ENCODE measurements around the gene ORC6. TPM values are rescaled to one million over a fixed set of nuclear protein-coding genes. Genes with fewer than 3 reads are reported as not detected.

Gene ORC6
- total RNA-seq, 2 donors from 2014 or later = 1.4 to 16.8 TPM

DNA sequence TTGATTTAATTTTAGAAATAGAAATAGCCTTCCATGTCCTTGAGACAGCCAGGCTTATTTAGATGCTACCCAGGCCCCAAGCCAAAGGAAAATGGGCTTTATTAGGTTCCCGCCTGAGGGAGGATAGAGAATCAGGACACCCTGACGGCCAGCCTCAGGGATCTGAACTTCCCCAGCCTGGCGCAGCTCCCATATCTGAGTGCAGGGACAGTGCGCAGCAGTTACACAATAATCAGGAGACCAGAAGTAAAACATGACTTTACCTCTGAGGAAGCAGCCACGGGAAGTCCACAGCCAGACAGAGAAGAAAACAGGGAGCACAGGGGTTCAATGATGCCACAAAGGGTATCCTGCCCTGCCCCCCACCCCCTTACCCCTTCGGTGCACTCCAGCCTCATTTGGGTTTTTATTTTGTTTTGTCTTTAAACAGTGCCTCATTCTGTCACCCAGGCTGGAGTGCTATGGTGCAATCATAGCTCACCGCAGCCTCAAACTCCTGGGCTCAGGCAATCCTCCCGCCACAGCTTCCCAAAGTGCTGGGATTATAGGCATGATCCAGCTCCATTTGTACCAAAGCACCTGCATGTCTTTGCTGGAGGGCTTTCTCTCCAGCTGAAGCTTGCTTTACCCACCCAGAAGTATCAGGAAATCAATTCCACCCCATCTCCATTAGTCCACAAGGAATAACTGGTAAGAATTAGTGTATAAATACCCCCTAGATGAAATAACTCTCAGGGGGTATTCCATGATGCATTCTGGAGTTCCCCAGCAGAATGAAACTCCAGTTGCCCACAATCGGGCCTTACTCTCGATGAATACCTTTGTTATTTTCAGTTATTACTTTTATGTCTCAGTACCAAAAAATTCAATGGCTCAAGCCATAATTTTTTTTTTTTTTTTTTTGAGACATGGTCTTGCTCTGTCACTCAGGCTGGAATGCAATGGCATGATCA lies 21.9 kb downstream of the ORC6 start:
- TF ChIP-seq POLR2AphosphoS5 (IDR thresholded peaks at IDR 0.05) = no peak
- TF ChIP-seq POLR2A (IDR thresholded peaks at IDR 0.05) = no peak
- TF ChIP-seq, protein P1, sequence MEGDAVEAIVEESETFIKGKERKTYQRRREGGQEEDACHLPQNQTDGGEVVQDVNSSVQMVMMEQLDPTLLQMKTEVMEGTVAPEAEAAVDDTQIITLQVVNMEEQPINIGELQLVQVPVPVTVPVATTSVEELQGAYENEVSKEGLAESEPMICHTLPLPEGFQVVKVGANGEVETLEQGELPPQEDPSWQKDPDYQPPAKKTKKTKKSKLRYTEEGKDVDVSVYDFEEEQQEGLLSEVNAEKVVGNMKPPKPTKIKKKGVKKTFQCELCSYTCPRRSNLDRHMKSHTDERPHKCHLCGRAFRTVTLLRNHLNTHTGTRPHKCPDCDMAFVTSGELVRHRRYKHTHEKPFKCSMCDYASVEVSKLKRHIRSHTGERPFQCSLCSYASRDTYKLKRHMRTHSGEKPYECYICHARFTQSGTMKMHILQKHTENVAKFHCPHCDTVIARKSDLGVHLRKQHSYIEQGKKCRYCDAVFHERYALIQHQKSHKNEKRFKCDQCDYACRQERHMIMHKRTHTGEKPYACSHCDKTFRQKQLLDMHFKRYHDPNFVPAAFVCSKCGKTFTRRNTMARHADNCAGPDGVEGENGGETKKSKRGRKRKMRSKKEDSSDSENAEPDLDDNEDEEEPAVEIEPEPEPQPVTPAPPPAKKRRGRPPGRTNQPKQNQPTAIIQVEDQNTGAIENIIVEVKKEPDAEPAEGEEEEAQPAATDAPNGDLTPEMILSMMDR (IDR thresholded peaks at IDR 0.05) = no peak
- DNase-seq (ENCODE audit: low spot score) = no peak
- intact Hi-C loops (cut with DNase I) = no loop called here
- H3K36me3 ChIP-seq = no peaks in the 10 kb centered on the region
- no peak overlapping the region for H3K4me3 ChIP-seq
- no peaks in the 10 kb centered on the region for H3K9me3 ChIP-seq
- H3K27ac ChIP-seq = no peak overlapping the region
- no peaks in the 10 kb centered on the region for H3K27me3 ChIP-seq (replicated peaks; ENCODE audit: insufficient read depth)
- WGBS = 75% methylated on average over 10 of the region's 10 CpGs
- no peaks in the 10 kb centered on the region for H3K4me1 ChIP-seq (replicated peaks)

DNA sequence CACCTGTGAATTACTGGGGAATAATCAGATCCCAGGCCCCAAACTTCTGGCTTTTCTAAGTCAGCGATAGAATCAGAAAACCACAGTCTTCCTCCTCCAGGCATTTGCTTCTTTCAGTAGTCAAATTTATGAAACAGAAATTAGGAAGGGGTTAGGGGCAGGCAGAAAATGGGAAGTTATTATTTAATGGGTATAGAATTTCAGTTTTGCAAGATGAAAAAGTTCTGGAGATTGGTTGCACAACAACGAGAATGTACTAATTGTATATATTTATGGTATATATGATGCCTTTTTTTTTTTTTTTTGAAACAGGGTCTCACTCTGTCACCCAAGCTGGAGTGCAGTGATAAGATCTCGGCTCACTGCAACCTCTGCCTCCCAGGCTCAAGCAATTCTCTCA lies 23.5 kb downstream of the ORC6 start:
- intact Hi-C loops (cut with DNase I) = no loop called here
- Histone ChIP-seq H3K27ac (no peak overlapping the region), H3K36me3 (no peaks in the 10 kb centered on the region), H3K4me1 (replicated peaks) (no peaks in the 10 kb centered on the region), H3K9me3 (no peaks in the 10 kb centered on the region), H3K27me3 (replicated peaks; ENCODE audit: insufficient read depth) (no peaks in the 10 kb centered on the region), H3K4me3 (no peak overlapping the region)
- WGBS = 56% methylated on average over 3 of the region's 3 CpGs
- no peak for DNase-seq (ENCODE audit: low spot score)
- TF ChIP-seq POLR2AphosphoS5 (IDR thresholded peaks at IDR 0.05) = no peak
- TF ChIP-seq, protein P1 (IDR thresholded peaks at IDR 0.05) = no peak
- TF ChIP-seq POLR2A (IDR thresholded peaks at IDR 0.05) = no peak

DNA sequence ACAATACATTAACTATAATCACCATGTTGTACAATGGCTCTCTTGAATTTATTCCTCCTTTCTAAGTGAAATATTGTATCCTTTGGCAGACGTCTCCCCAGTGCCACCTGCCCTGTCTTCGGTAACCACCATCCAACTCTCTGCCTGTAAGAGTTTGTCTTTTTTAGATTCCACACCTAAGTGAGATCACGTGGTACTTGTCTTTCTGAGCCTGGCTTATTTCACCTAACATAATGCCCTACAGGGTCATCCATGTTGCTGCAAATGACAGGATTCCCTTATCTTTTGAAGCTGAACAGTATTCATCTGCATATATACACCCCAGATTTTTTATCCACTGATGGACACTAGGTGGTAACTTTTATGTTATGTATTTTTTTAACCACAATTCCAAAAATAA lies 24.2 kb downstream of the ORC6 start:
- WGBS = 68% methylated on average over 3 of the region's 3 CpGs
- Histone ChIP-seq H3K9me3 (no peaks in the 10 kb centered on the region), H3K27ac (no peak overlapping the region), H3K4me3 (no peak overlapping the region), H3K36me3 (no peaks in the 10 kb centered on the region), H3K27me3 (replicated peaks; ENCODE audit: insufficient read depth) (no peaks in the 10 kb centered on the region), H3K4me1 (replicated peaks) (no peaks in the 10 kb centered on the region)
- intact Hi-C loops (cut with DNase I) = no loop called here
- DNase-seq (ENCODE audit: low spot score) = no peak
- TF ChIP-seq POLR2A (IDR thresholded peaks at IDR 0.05) = no peak
- TF ChIP-seq, protein P1 (IDR thresholded peaks at IDR 0.05) = no peak
- TF ChIP-seq POLR2AphosphoS5 (IDR thresholded peaks at IDR 0.05) = no peak

DNA sequence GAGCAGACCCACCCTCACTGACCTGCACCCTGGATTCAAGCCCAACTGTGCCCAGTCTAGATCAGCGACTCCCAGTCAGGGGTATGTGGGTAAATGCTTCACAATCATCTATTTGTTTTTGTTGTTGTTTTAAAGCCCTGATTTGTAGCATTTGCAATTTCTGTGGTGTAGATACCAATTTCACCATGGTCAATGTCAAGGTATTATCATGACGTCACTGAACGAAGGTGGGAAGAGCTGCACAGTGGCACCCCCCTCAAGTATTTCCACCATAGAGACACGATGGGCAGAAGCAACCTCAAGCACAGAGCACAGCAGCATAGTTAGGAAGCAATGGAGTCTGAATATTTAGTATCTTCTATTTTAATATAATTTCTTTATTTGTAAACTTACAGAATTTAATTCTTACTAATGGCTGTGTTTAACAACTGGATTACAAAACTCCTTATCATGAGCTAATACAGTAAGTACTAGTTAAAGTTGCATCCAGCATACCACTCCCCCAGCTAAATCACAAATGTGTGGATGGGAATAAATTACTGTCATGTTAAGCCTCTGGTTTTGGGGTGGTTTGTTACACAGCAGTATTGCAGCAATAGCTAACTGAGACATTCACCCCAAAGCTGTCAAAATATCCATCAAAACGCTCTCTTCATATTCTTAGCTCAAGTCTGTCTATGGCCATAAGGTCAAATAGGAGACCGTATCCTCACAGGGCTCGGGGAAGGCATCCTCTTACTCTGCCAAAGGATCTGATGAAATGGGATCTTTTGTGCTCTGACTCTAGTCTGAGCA lies 25.5 kb downstream of the ORC6 start:
- Histone ChIP-seq H3K4me3 (no peak overlapping the region), H3K9me3 (no peaks in the 10 kb centered on the region), H3K4me1 (replicated peaks) (no peaks in the 10 kb centered on the region), H3K36me3 (no peaks in the 10 kb centered on the region), H3K27me3 (replicated peaks; ENCODE audit: insufficient read depth) (no peaks in the 10 kb centered on the region), H3K27ac (no peak overlapping the region)
- 90% methylated on average over 7 of the region's 7 CpGs for WGBS
- TF ChIP-seq POLR2AphosphoS5 (IDR thresholded peaks at IDR 0.05) (no peak), POLR2A (IDR thresholded peaks at IDR 0.05) (no peak)
- TF ChIP-seq, protein P1 (IDR thresholded peaks at IDR 0.05) = no peak
- intact Hi-C loops (cut with DNase I) = no loop called here
- DNase-seq (ENCODE audit: low spot score) = no peak
